HG02610 (cell line): ENCODE data around the gene CCL3.
"Not testable (repeated sequence)": the region's sequence is repeated elsewhere in the genome, so short reads cannot be mapped to it uniquely, and the experiment has no call there.

Experiments used
- ATAC-seq: cut with Tn5 transposase; IDR thresholded peaks from one replicate; pipeline ENCODE4 v1.9.1; 2021; ENCODE audit warnings: mild to moderate bottlenecking, moderate library complexity; ENCODE audit not compliant: unreplicated experiment

The CCL3 gene

GRCh38 chr17:36088670-36089338 is 1.1 kb downstream of the CCL3 start:
- ATAC-seq = no peak

DNA sequence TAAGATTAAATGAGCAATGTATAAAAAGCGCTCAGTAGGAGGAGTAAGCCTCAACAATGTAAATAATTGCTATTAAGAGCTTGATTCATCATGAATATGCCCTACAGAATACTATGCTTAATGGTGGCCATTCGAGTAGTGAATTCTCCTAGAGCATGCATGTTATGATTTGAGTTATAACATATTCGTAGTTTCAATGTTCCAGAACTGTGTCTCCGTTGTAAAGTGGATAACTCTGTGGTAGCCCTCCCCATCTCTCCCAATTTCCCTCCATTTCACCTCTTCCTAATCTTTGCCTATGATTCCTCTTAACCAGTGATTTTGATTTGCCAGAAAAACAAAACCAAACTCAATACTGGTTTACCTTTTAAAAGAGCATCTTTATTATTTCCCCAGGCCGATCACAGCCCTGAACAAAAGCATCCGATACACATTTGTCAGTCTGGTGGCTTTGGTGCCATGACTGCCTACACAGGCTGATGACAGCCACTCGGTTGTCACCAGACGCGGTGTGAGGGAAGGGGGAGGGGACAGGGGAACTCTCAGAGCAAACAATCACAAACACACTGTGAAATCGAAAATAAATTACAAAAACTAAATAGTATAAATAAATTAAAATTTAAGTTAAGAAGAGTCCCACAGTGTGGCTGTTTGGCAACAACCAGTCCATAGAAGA is 1.9 kb downstream of the CCL3 start:
- ATAC-seq = not testable (repeated sequence)

- ATAC-seq = not testable (repeated sequence)
These were observed 2.5 kb downstream of the CCL3 start for GRCh38 chr17:36087471-36087870.

DNA sequence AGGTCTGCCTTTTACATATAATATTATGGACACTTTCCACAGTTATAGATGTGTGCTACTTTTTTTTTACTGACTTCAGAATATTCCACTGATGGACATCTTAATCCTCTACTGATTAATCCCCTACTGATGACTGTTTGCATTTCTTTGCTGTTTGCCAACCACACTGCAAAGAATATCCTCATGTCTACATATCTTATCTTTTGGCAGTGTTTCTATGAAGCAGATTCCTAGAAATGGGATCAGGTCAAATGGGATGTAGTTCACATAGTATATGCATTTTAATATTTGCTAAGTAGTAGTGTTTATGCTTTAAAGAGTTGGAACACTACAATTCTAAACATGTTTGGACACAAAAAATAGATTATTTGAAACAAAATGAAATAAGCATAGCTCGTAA is 3.2 kb downstream of the CCL3 start:
- no peak for ATAC-seq

- no peak for ATAC-seq
These were observed 4.2 kb downstream of the CCL3 start for GRCh38 chr17:36085765-36086164.

GRCh38 chr17:36083691-36084090 is 6.3 kb downstream of the CCL3 start:
- not testable (repeated sequence) for ATAC-seq

- peak; percentile 58 for ATAC-seq
These were observed 7.3 kb downstream of the CCL3 start for GRCh38 chr17:36082482-36083120.

DNA sequence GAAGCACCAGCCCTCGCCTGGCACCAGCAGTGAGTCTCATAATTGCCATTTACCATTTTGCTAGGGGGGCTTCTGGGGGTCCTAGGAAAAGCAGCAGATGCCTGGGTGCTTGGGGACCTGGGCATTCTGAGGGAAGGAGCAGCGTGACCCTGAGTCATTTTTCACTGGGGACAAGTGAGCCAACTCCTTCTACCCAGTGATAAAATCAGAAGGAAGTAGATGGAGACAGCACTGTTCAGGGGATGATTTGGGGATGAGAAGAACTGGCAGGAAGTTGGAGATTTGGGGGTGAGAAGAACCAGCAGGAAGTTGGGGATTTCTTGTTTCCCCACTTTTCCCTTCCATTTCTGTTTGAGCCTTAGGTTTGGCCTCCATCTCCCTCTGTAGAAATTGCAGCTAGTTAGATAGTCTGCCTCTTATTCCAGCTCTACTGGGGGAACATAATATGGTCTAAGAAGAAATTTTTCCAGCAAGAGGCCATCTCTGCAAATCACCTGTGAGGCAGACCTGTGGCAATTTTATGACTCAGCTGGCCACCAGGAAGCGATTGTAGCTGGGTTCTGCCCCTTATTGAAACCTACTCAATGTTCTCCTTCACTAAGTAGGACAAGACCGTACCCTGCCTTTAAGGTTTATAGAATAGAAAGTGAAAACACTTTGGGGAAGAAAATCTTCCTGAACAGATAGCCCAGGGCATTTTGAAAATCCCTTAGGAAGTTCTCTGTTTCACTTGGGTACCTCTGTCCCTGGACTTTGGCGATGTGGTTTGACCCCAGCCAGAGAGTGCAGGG is 8.1 kb downstream of the CCL3 start:
- peak; percentile 32 for ATAC-seq

- peak; percentile 66 for ATAC-seq
These were observed 15.6 kb downstream of the CCL3 start for GRCh38 chr17:36074365-36074764.

GRCh38 chr17:36072431-36073121 is 17.4 kb downstream of the CCL3 start:
- no peak for ATAC-seq

GRCh38 chr17:36071751-36072150 is 18.2 kb downstream of the CCL3 start:
- ATAC-seq = no peak

DNA sequence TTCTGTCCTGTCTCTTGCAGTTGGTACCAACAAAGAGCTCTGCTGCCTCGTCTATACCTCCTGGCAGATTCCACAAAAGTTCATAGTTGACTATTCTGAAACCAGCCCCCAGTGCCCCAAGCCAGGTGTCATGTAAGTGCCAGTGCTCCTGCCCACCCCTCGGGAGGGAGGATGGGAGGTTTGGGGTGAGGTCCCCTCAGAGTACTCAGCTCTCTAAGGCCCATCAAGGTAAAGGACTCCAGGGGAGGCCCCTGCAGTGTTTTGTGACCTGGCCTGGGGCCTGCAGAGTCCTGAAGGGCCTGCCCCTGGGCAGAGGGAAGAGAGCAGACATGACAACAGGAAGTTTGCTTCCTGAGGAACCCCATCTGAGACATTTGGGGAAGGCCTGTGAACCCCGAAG is 19.5 kb downstream of the CCL3 start:
- ATAC-seq = no peak

- ATAC-seq = no peak
These were observed 20.8 kb downstream of the CCL3 start for GRCh38 chr17:36069136-36069535.

DNA sequence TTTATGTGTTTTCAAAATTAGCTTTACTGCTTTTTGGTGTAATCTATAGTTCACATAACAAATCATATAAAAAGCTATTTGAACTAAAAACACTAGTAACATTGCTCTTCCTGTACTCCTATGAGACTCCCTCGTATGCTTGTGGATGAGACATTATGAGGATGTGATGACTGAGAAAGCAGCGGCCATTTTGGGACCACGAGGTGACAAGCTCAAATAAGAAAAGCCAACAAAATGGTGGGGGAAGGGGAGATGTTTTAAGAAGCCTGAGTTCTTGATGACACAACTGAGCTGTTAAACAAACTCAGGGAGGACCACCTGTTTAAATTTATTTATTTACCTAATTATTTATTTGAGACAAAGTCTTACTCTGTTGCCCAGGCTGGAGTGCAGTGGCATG is 21.4 kb downstream of the CCL3 start:
- no peak for ATAC-seq

DNA sequence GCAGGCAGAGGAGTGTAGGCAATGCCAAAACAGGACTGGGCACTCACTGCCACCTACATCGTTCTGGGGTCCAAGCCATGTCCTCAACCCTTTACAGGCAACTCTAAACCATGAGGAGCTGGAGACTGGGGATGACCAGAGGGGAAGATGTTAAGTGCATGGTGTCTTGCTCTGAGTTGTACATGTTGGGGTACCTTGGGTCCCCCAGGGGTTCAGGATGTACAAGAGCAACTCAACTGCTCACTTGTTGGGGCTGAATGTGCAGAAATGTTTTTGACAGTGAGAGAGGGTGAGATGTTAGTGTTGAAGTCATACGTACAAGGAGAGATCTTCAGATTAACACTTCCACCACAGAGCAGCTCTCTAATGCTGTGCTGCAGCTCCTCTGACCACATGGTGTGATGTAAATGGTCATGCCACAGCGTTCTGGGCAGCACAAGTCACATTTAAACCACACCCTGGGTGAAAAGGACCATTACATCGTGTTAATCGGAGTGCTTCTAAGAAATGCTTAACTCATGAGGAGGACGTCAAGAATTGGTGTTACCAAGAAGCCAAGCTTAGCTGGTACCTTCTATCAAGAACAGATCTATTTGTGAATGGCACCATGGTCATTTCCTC is 23.5 kb downstream of the CCL3 start:
- no peak for ATAC-seq

GRCh38 chr17:36063786-36064541 is 26.0 kb downstream of the CCL3 start, which contains the start of gene CCL18:
CCL18 (plus strand) TSS chr17:36064272; CDS start chr17:36064343, 71 bp downstream.
- no peak for ATAC-seq

- ATAC-seq = no peak
These were observed 29.1 kb downstream of the CCL3 start for GRCh38 chr17:36060816-36061215.

- no peak for ATAC-seq
These were observed 30.5 kb downstream of the CCL3 start for GRCh38 chr17:36059406-36059805.

DNA sequence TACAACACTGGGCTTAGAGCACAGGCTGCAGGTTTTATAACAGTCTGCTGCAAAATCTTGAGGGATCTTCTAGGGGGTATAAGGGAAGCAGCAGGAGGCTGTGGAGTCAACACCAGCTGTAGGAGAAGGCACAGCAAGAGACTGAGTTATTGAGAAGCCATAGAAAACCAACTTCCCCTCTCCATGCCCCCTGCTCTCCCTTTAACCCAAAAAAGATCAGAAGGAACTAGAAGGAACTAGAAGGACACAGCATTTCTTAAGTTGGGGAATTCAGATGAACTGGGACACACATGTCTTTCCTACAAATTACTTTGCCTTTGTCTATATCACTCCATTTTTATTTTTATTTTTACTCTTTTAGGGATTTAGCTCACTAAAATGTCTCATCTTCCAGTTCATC is 32.0 kb downstream of the CCL3 start:
- ATAC-seq = no peak
